Kidney (tissue), 14 donors: ENCODE results near the gene ADAMTS19. TPM values are rescaled to one million over a fixed set of nuclear protein-coding genes. Genes with fewer than 3 reads are reported as not detected.

Source experiments
- DNase-seq, 5 donors: peaks; one replicate each; pipeline ENCODE4 v3.0.0-alpha.2; 2013 to 2020
- FAIRE-seq: peaks from 2 replicates; lab custom pipeline; 2012; peaks lifted over from hg19 to GRCh38; lab: Jason Lieb, UNC
- H3K27ac ChIP-seq, 2 donors: one replicate each; pipeline ENCODE4 v1.7.0; 2013; ENCODE audit warnings: low read depth in 2 of 2, low read length in 2 of 2, inconsistent platforms in 1 of 2
- H3K27me3 ChIP-seq: one replicate; pipeline ENCODE4 v1.7.1; 2013; ENCODE audit warnings: low read length, inconsistent platforms; ENCODE audit not compliant: control insufficient read depth, insufficient read depth
- H3K36me3 ChIP-seq, 3 donors: one replicate each; pipeline versions ENCODE4 v1.7.0 to v1.7.1; 2013; ENCODE audit warnings: low read length in 3 of 3, control low read depth in 1 of 3, inconsistent platforms in 1 of 3; ENCODE audit not compliant: insufficient read depth in 3 of 3, control insufficient read depth in 2 of 3
- H3K4me1 ChIP-seq, 3 donors: one replicate each; pipeline versions ENCODE4 v1.7.0 to v1.7.1; 2013; ENCODE audit warnings: low read length in 3 of 3, inconsistent platforms in 1 of 3, low read depth in 1 of 3; ENCODE audit not compliant: control insufficient read depth in 2 of 3, insufficient read depth in 2 of 3
- H3K4me3 ChIP-seq, 3 donors: one replicate each; pipeline versions ENCODE4 v1.7.0 to v1.8.1; 2013; ENCODE audit warnings: low read length in 3 of 3, control low read depth in 1 of 3, inconsistent platforms in 1 of 3
- H3K9ac ChIP-seq, 3 donors: one replicate each; pipeline versions ENCODE4 v1.7.0 to v1.7.1; 2013; ENCODE audit warnings: low read length in 3 of 3, control low read depth in 1 of 3, inconsistent platforms in 1 of 3
- H3K9me3 ChIP-seq, 3 donors: one replicate each; pipeline versions ENCODE4 v1.7.0 to v1.7.1; 2013; ENCODE audit warnings: low read length in 3 of 3, control low read depth in 1 of 3, inconsistent platforms in 1 of 3; ENCODE audit not compliant: control insufficient read depth in 2 of 3, insufficient read depth in 1 of 3
- intact Hi-C: fragments of 100-400 bp; cut with DNase I; formaldehyde crosslinking; loops from one replicate; pipeline ENCODE4 v1.11.1; 2022
- polyA plus RNA-seq: library from polyadenylated mRNA; stranded (reverse); fragments of 350-450 nt; fragmentation: Illumina TruSeq; extraction: RNeasy Lipid Tissue Mini Kit (QIAGEN cat#74804); gene quantifications from one replicate; pipeline ENCODE4 v1.2.3, GENCODE V29; 2014; ENCODE audit warnings: low read depth, low replicate concordance; ENCODE audit not compliant: insufficient read depth
- total RNA-seq: library from RNA; stranded (reverse); fragmentation: NEBNext Ultra II Directional; extraction: Animal tissue kit (Norgen Biotek cat#: 25700); gene quantifications from one replicate; pipeline ENCODE4 v1.2.1, GENCODE V29; 2021
- TF ChIP-seq, protein P1 (sequence below): IDR thresholded peaks from 3 replicates; pipeline ENCODE4 v1.5.1; 2012; ENCODE audit warnings: mild to moderate bottlenecking, moderate library complexity, borderline replicate concordance; ENCODE audit not compliant: insufficient read depth; ENCODE audit errors: extremely low read depth
- donor health status: control.
- donor health status: control.
- donor health status: control.
- donor health status: control.
- donor health status: control.
- donor health status: DM: yes; HTN: yes; CAD: no.
- donor health status: Normal renal cell carcinoma (clear cell type).

ADAMTS19 gene
- total and polyA plus RNA-seq, 2 donors from 2014 or later: 0.73 TPM; not detected in 1

DNA sequence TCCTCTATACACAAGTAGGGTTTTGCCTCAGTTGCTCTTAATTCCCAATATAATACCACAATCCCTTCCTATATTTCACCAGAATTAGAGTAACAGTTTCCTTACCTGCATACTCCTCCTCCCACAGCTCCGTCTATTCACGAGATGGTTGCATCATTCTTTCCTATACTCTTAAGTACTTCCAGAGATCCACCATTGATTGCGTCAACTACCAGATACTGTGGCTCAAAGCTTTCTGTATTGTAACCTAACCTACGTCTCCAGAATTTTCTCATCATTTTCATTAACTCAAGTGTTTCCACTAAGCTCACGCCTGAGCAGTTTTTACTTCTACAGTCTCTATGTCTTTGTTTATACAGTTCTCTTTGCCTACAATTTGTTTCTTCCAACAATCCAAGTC, 256.6 kb downstream of the ADAMTS19 start:
- intact Hi-C loops: no loop called here
- no peaks in the 10 kb centered on the region for H3K4me1 ChIP-seq
- H3K9me3 ChIP-seq: no peaks in the 10 kb centered on the region
- H3K36me3 ChIP-seq: no peaks in the 10 kb centered on the region
- H3K9ac ChIP-seq: no peak overlapping the region
- DNase-seq: peak in 2 of 5 donors; percentile 6 to 25
- TF ChIP-seq, protein P1, sequence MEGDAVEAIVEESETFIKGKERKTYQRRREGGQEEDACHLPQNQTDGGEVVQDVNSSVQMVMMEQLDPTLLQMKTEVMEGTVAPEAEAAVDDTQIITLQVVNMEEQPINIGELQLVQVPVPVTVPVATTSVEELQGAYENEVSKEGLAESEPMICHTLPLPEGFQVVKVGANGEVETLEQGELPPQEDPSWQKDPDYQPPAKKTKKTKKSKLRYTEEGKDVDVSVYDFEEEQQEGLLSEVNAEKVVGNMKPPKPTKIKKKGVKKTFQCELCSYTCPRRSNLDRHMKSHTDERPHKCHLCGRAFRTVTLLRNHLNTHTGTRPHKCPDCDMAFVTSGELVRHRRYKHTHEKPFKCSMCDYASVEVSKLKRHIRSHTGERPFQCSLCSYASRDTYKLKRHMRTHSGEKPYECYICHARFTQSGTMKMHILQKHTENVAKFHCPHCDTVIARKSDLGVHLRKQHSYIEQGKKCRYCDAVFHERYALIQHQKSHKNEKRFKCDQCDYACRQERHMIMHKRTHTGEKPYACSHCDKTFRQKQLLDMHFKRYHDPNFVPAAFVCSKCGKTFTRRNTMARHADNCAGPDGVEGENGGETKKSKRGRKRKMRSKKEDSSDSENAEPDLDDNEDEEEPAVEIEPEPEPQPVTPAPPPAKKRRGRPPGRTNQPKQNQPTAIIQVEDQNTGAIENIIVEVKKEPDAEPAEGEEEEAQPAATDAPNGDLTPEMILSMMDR: no peak
- no peak overlapping the region for H3K27ac ChIP-seq
- H3K4me3 ChIP-seq: no peak overlapping the region
- no peak for FAIRE-seq
- no peaks in the 10 kb centered on the region for H3K27me3 ChIP-seq

DNA sequence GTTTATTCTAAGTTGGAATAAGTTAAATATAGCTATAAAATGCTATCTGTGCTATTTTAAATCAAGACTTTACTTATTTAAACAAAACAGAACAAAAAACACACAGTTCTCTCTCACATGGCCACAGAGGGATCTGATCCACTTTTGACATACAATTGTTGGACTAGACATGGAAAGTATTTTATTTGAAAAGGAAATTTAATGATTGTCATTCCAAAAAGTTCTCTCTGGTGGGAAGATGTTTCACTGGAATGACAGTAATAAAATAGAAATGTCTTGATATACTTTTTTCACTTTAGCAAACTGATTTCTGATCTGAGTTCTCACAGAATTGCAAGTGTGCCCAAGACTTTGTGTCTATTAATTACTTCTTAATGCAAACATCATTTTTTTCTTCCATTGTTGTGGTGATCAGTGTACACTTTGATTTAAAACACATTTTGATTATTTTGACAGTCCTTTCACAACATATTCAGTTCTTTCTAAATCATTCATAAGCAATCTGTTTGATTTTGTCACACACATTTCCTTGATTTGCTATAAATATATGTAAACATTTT, 257.7 kb downstream of the ADAMTS19 start:
- TF ChIP-seq, protein P1: no peak

DNA sequence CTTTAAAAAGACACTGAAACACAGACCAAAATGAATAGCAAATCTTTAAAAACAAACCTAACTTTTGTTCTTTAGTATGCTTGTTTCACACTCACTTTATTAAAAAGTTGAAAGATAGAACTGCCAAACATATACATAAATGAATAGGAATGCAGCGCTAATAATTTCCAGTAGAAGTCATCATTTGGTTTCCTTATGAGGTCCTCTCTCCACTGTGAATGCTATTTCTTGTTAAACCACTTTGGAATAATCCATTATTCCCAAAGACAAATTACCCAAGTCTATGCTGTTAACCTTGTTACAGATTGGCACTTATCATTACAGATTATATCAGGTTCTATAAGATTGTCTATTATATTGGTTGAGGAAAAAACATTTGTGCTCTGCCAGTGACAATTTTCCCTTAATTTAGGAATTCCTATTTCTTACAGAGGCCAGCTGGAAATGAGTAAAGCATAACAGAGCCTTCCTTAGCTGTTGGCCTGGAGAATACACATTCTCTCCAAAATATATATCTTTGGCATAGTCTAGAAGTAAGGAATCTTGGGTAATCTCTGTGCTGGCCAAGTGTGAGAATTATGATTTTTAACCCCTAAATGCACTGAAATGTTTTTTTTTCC, 258.5 kb downstream of the ADAMTS19 start:
- Histone ChIP-seq H3K27me3 (no peaks in the 10 kb centered on the region), H3K27ac (no peak overlapping the region), H3K36me3 (no peaks in the 10 kb centered on the region), H3K9ac (no peak overlapping the region), H3K4me1 (no peaks in the 10 kb centered on the region), H3K4me3 (no peak overlapping the region), H3K9me3 (no peaks in the 10 kb centered on the region)
- intact Hi-C loops: no loop called here
- DNase-seq (peak in 2 of 5 donors; percentile 11 to 56), FAIRE-seq (no peak)
- TF ChIP-seq, protein P1: no peak

More for the DNA sequence above, 257.7 kb downstream of the ADAMTS19 start:
- intact Hi-C loops: no loop called here
- no peak overlapping the region for H3K9ac ChIP-seq
- H3K27me3 ChIP-seq: no peaks in the 10 kb centered on the region
- no peaks in the 10 kb centered on the region for H3K36me3 ChIP-seq
- no peaks in the 10 kb centered on the region for H3K9me3 ChIP-seq
- FAIRE-seq (no peak), DNase-seq (no peak)
- no peak overlapping the region for H3K4me3 ChIP-seq
- H3K27ac ChIP-seq: no peak overlapping the region
- H3K4me1 ChIP-seq: no peaks in the 10 kb centered on the region
